ENCODE data around the gene KRT5. TPM values are rescaled to one million over a fixed set of nuclear protein-coding genes. Genes with fewer than 3 reads are reported as not detected.

KRT5 gene
- not detected in 2 replicates for total RNA-seq (2014; rRNA removed; shearing (Covaris generic); ENCODE audit: low replicate concordance)

- no peak for DNase-seq (ENCODE audit: low read depth)
- in situ Hi-C loops (cut with HindIII; ENCODE audit: low pct_unique_long_range_greater_than_20kb, low sequenced_read_pairs) = no loop called here
Observed at GRCh38 chr12:52519826-52520662, at the start of gene KRT5. Gene KRT5, minus strand, starts transcription at chr12:52520394. Its CDS starts 98 bp downstream, at chr12:52520296.

- in situ Hi-C loops (cut with HindIII; ENCODE audit: low pct_unique_long_range_greater_than_20kb, low sequenced_read_pairs) = no loop called here
- DNase-seq (ENCODE audit: low read depth) = no peak
Observed at GRCh38 chr12:52568111-52568510, 47.9 kb upstream of the KRT5 start.

- no peak for DNase-seq (ENCODE audit: low read depth)
- in situ Hi-C loops (cut with HindIII; ENCODE audit: low pct_unique_long_range_greater_than_20kb, low sequenced_read_pairs) = no loop called here
Observed at GRCh38 chr12:52566847-52567291, 46.7 kb upstream of the KRT5 start.

- in situ Hi-C loops (cut with HindIII; ENCODE audit: low pct_unique_long_range_greater_than_20kb, low sequenced_read_pairs) = no loop called here
- no peak for DNase-seq (ENCODE audit: low read depth)
Observed at GRCh38 chr12:52564582-52564981, 44.4 kb upstream of the KRT5 start.

GRCh38 chr12:52561880-52562449 is 41.8 kb upstream of the KRT5 start:
- no peak for DNase-seq (ENCODE audit: low read depth)
- in situ Hi-C loops (cut with HindIII; ENCODE audit: low pct_unique_long_range_greater_than_20kb, low sequenced_read_pairs) = no loop called here

GRCh38 chr12:52559979-52560378 is 39.8 kb upstream of the KRT5 start:
- DNase-seq (ENCODE audit: low read depth) = no peak
- in situ Hi-C loops (cut with HindIII; ENCODE audit: low pct_unique_long_range_greater_than_20kb, low sequenced_read_pairs) = no loop called here

- in situ Hi-C loops (cut with HindIII; ENCODE audit: low pct_unique_long_range_greater_than_20kb, low sequenced_read_pairs) = no loop called here
- DNase-seq (ENCODE audit: low read depth) = no peak
Observed at GRCh38 chr12:52558781-52559445, 38.7 kb upstream of the KRT5 start.

GRCh38 chr12:52557476-52557875 is 37.3 kb upstream of the KRT5 start:
- in situ Hi-C loops (cut with HindIII; ENCODE audit: low pct_unique_long_range_greater_than_20kb, low sequenced_read_pairs) = no loop called here
- DNase-seq (ENCODE audit: low read depth) = no peak

- in situ Hi-C loops (cut with HindIII; ENCODE audit: low pct_unique_long_range_greater_than_20kb, low sequenced_read_pairs) = no loop called here
- DNase-seq (ENCODE audit: low read depth) = no peak
Observed at GRCh38 chr12:52555577-52555976, 35.4 kb upstream of the KRT5 start.

- in situ Hi-C loops (cut with HindIII; ENCODE audit: low pct_unique_long_range_greater_than_20kb, low sequenced_read_pairs) = no loop called here
- no peak for DNase-seq (ENCODE audit: low read depth)
Observed at GRCh38 chr12:52552681-52553195, 32.5 kb upstream of the KRT5 start, which contains the start of gene KRT71. Gene KRT71, minus strand, starts transcription at chr12:52553145. Its CDS starts 68 bp downstream, at chr12:52553077.

- DNase-seq (ENCODE audit: low read depth) = no peak
- in situ Hi-C loops (cut with HindIII; ENCODE audit: low pct_unique_long_range_greater_than_20kb, low sequenced_read_pairs) = no loop called here
Observed at GRCh38 chr12:52552055-52552454, 31.9 kb upstream of the KRT5 start.

GRCh38 chr12:52551216-52551865 is 31.1 kb upstream of the KRT5 start:
- no peak for DNase-seq (ENCODE audit: low read depth)
- in situ Hi-C loops (cut with HindIII; ENCODE audit: low pct_unique_long_range_greater_than_20kb, low sequenced_read_pairs) = no loop called here

GRCh38 chr12:52546126-52546525 is 25.9 kb upstream of the KRT5 start:
- DNase-seq (ENCODE audit: low read depth) = no peak
- in situ Hi-C loops (cut with HindIII; ENCODE audit: low pct_unique_long_range_greater_than_20kb, low sequenced_read_pairs) = no loop called here

- no peak for DNase-seq (ENCODE audit: low read depth)
- in situ Hi-C loops (cut with HindIII; ENCODE audit: low pct_unique_long_range_greater_than_20kb, low sequenced_read_pairs) = no loop called here
Observed at GRCh38 chr12:52543985-52544883, 24.0 kb upstream of the KRT5 start.

- in situ Hi-C loops (cut with HindIII; ENCODE audit: low pct_unique_long_range_greater_than_20kb, low sequenced_read_pairs) = no loop called here
- no peak for DNase-seq (ENCODE audit: low read depth)
Observed at GRCh38 chr12:52542785-52543318, 22.7 kb upstream of the KRT5 start.

GRCh38 chr12:52542157-52542556 is 22.0 kb upstream of the KRT5 start:
- DNase-seq (ENCODE audit: low read depth) = no peak
- in situ Hi-C loops (cut with HindIII; ENCODE audit: low pct_unique_long_range_greater_than_20kb, low sequenced_read_pairs) = no loop called here

- in situ Hi-C loops (cut with HindIII; ENCODE audit: low pct_unique_long_range_greater_than_20kb, low sequenced_read_pairs) = no loop called here
- DNase-seq (ENCODE audit: low read depth) = no peak
Observed at GRCh38 chr12:52541709-52542108, 21.5 kb upstream of the KRT5 start.
